Aortic smooth muscle cell (primary cell): Measurements from ENCODE around the gene IL1F10. TPM values are rescaled to one million over a fixed set of nuclear protein-coding genes. Genes with fewer than 3 reads are reported as not detected.

ENCODE experiments used
- total RNA-seq: library from RNA; depleted of rRNA; stranded (reverse); fragments of >200 nt; gene quantifications from 2 replicates; pipeline ENCODE4 v1.2.3, GENCODE V29; 2014

IL1F10 gene, protein sequence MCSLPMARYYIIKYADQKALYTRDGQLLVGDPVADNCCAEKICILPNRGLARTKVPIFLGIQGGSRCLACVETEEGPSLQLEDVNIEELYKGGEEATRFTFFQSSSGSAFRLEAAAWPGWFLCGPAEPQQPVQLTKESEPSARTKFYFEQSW
- total RNA-seq = not detected in 2 replicates

DNA sequence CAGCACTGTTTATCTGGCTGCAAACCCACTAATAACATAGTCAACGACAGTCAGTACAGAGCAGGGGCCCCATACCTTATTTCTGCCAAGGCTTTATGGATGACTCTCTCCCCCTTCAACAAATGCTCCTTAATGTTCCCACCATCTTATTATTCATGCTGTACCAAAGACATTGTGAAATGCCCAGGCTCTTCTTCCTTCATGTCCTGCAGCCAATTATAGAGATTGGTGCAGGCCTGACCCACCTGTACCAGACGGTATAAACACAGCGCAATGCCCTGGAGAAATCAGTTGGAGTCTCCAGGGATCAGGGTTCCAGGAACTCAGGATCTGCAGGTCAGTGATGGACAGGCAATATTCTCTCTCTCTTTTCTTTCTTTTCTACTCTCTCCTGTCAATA is at the start of gene IL1F10:
TSS of gene IL1F10 (plus strand) at position 290 of the 400 bp plus-strand sequence. CDS start 4,769 bp downstream, outside the sequence.

DNA sequence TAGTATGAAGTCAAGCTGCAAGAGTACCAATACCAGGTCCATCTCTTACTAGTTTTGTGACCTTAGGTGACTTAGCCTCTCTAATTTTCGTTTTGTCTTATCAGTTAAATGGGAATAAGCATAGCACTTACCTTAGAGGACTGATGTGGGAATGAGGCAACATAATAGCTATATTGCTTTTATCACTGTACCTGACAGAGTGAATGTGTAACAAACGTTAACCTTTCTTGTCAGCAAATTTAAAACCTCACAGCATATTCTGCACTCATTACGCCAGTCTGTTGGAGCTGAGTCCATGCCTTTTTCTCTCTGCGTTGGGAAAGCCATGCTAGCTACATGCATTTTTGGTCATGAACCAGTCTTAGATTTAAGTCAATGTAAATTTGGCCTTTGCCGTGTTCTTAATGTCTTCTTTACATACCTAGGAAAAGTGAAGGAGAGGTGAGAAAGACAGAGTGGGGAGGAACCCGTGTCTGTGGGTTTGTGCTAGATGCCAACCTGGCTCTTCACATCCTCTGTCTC is 15.3 kb upstream of the IL1F10 start, which contains the start of gene IL36B:
TSS of gene IL36B (minus strand) at position 472 of the 522 bp plus-strand sequence.

DNA sequence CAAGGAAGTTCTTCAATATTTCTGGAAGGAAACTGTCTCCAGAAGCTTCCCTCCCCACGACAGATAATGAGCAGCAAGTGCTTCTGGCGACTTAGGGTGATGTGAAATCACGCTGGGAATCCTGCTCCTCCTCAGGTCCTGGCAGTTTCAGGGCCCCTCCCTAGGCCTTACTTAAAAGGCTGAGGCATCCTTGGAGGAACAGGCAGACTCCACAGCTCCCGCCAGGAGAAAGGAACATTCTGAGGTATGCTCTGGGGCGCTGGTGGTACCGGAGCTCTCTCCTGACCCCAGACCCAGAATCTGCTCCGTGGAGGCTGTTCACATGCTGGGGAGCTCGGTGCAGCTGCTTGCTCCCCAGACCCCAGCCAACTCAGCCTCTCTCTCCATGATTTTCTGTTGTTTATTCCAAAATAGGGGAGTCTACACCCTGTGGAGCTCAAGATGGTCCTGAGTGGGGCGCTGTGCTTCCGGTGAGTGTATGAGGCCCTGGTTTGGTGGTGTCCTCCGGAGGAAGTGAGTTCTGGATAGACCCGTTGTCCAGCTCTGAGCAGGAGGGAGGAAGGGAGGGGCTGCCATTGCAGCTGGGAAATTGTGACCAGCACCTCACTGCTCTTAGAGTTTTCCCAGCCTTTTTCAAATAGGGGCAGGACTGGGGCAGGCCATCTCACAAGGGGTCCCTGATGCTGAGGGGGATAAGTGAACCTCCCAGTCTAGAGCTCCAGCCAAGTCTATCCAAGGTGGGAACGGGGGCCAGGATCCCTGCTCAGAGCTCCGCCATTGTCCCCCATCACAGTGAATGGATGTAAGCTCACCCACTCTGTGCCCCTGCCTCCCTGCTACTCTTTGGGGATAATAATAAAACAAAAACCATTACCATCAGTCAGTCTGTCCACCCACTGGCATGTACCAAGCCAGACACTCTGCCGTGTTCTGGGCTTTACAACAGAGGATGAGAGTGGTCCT is 8.5 kb upstream of the IL1F10 start, which contains the start of gene IL36RN:
TSS of gene IL36RN (plus strand) at position 201 of the 963 bp plus-strand sequence. CDS start at position 442, 241 bp downstream.

Other genes with a start within 250 kb of the IL1F10 start
- gene IL1B, start 231.2 kb upstream of the IL1F10 start, total RNA-seq = 0.50 and 0.53 TPM in 2 replicates
- not detected in 2 replicates for gene IL37, start 156.8 kb upstream of the IL1F10 start, total RNA-seq
- not detected in 2 replicates for gene IL36G, start 90.0 kb upstream of the IL1F10 start, total RNA-seq
- not detected in 2 replicates for gene IL36A, start 62.5 kb upstream of the IL1F10 start, total RNA-seq
- gene IL36B, start 15.1 kb upstream of the IL1F10 start, total RNA-seq = not detected in 2 replicates
- gene IL36RN, start 8.8 kb upstream of the IL1F10 start, total RNA-seq = not detected in 2 replicates
- gene IL1RN, start 59.6 kb downstream of the IL1F10 start, total RNA-seq = not detected in 2 replicates
- gene PSD4, start 106.0 kb downstream of the IL1F10 start, total RNA-seq = 0.19 and 0.26 TPM in 2 replicates
- gene PAX8, start 211.0 kb downstream of the IL1F10 start, total RNA-seq = 0.13 and 0.19 TPM in 2 replicates